NCI-H1092 (cell line): ENCODE data around the gene PPFIA2.
"Not testable (repeated sequence)": the region's sequence is repeated elsewhere in the genome, so short reads cannot be mapped to it uniquely, and the experiment has no call there.

Experiments used
- DNase-seq: peaks from one replicate; lab custom pipeline; 2025; lab: John Stamatoyannopoulos, UW

The PPFIA2 gene

GRCh38 chr12:81668475-81668874 is 90.7 kb downstream of the PPFIA2 start:
- no peak for DNase-seq

- DNase-seq = not testable (repeated sequence)
Observed at GRCh38 chr12:81659310-81659709, 99.8 kb downstream of the PPFIA2 start.

GRCh38 chr12:81644503-81644902 is 114.6 kb downstream of the PPFIA2 start:
- peak; percentile 25 for DNase-seq

GRCh38 chr12:81639196-81639595 is 120.0 kb downstream of the PPFIA2 start:
- DNase-seq = no peak

GRCh38 chr12:81633127-81633526 is 126.0 kb downstream of the PPFIA2 start:
- no peak for DNase-seq

GRCh38 chr12:81627336-81628189 is 131.6 kb downstream of the PPFIA2 start:
- no peak for DNase-seq

- no peak for DNase-seq
Observed at GRCh38 chr12:81626406-81626805, 132.7 kb downstream of the PPFIA2 start.

- DNase-seq = no peak
Observed at GRCh38 chr12:81617915-81618314, 141.2 kb downstream of the PPFIA2 start.

- DNase-seq = no peak
Observed at GRCh38 chr12:81615026-81615588, 144.0 kb downstream of the PPFIA2 start.

GRCh38 chr12:81610955-81611889 is 147.9 kb downstream of the PPFIA2 start:
- no peak for DNase-seq

GRCh38 chr12:81597928-81598604 is 161.1 kb downstream of the PPFIA2 start:
- no peak for DNase-seq

GRCh38 chr12:81596558-81596957 is 162.6 kb downstream of the PPFIA2 start:
- DNase-seq = no peak

- no peak for DNase-seq
Observed at GRCh38 chr12:81591256-81591655, 167.9 kb downstream of the PPFIA2 start.

GRCh38 chr12:81590703-81591102 is 168.4 kb downstream of the PPFIA2 start:
- DNase-seq = not testable (repeated sequence)

- no peak for DNase-seq
Observed at GRCh38 chr12:81588235-81589008, 170.7 kb downstream of the PPFIA2 start.

GRCh38 chr12:81585787-81586186 is 173.4 kb downstream of the PPFIA2 start:
- DNase-seq = no peak

- no peak for DNase-seq
Observed at GRCh38 chr12:81573228-81573627, 185.9 kb downstream of the PPFIA2 start.

- no peak for DNase-seq
Observed at GRCh38 chr12:81572411-81572810, 186.7 kb downstream of the PPFIA2 start.

GRCh38 chr12:81570234-81570633 is 188.9 kb downstream of the PPFIA2 start:
- no peak for DNase-seq

GRCh38 chr12:81564237-81564636 is 194.9 kb downstream of the PPFIA2 start:
- no peak for DNase-seq

- DNase-seq = no peak
Observed at GRCh38 chr12:81558031-81558430, 201.1 kb downstream of the PPFIA2 start.
